ENCODE measurements around the gene AKAIN1. TPM values are rescaled to one million over a fixed set of nuclear protein-coding genes. Genes with fewer than 3 reads are reported as not detected.

The AKAIN1 gene, protein sequence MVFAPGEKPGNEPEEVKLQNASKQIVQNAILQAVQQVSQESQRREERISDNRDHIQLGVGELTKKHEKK
- not detected for total RNA-seq

DNA sequence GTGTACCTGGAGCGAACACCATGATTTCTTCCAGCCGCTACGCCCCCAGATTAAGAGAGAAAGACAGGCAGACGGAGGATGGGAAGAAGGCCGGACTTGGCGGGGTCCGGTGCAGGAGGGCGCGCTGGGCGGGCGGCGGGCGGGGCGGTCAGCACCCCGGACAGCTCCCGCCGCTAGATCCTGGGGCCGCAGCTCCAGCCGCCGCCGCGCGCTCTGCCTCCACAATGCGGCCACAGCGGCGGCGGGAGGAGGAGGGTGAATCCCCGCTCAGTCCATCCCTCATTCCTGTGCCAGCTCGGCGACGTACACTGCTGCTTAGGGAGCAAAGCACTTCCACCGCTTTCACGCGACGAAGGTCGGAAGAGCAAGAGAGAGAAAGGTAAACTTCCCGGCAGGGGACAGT lies at the start of gene AKAIN1:
TSS of gene AKAIN1 (minus strand) at position 226 of the 403 bp plus-strand sequence. CDS start at position 22, 204 bp downstream.
- Histone ChIP-seq H3K4me3 (replicated peaks in 1 of 3) (no peak within 1 kb of the TSS), H3K27me3 (peaks cover 10% of the 10 kb centered on the region), H3K4me1 (no peaks in the 10 kb centered on the region), H3K27ac (no peak within 1 kb of the TSS), H3K36me3 (no peaks in the 10 kb centered on the region), H3K9me3 (no peaks in the 10 kb centered on the region)
- DNase-seq = peak; percentile 7 to 17
- 5 to 7% methylated on average over 23 to 31 of the region's 37 CpGs for WGBS, 2 donors
- intact Hi-C loops (cut with DNase I) = no loop called here
- no peak for TF ChIP-seq POLR2A (IDR thresholded peaks at IDR 0.05)
- TF ChIP-seq, protein P1, sequence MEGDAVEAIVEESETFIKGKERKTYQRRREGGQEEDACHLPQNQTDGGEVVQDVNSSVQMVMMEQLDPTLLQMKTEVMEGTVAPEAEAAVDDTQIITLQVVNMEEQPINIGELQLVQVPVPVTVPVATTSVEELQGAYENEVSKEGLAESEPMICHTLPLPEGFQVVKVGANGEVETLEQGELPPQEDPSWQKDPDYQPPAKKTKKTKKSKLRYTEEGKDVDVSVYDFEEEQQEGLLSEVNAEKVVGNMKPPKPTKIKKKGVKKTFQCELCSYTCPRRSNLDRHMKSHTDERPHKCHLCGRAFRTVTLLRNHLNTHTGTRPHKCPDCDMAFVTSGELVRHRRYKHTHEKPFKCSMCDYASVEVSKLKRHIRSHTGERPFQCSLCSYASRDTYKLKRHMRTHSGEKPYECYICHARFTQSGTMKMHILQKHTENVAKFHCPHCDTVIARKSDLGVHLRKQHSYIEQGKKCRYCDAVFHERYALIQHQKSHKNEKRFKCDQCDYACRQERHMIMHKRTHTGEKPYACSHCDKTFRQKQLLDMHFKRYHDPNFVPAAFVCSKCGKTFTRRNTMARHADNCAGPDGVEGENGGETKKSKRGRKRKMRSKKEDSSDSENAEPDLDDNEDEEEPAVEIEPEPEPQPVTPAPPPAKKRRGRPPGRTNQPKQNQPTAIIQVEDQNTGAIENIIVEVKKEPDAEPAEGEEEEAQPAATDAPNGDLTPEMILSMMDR (IDR thresholded peaks at IDR 0.05) = no peak

DNA sequence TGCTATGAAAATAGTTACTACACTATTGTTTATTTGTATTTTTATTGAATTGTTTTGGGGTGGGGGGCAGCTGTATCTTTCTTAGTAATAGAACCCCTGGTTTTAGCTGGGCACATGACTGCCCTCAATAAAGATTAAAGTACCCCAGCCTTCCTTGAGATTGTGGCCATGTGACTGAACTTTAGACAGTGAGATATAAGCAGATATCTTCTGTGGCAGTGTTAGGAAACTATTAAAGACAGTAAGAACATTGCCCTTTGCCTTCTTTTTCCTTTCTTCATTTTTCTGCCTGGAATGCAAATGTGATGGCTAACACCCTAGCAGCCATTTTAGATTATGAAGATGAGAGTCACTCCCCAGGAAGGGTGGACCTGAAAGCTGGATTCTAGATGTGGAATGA lies 47.9 kb upstream of the AKAIN1 start:
- Histone ChIP-seq H3K36me3 (peaks cover 0 to 2% of the 10 kb centered on the region in 2 donors), H3K27ac (no peak overlapping the region), H3K4me3 (replicated peaks in 1 of 3) (no peak overlapping the region), H3K9me3 (no peaks in the 10 kb centered on the region), H3K27me3 (no peaks in the 10 kb centered on the region), H3K4me1 (no peaks in the 10 kb centered on the region)
- TF ChIP-seq, protein P1 (IDR thresholded peaks at IDR 0.05) = no peak
- TF ChIP-seq POLR2A (IDR thresholded peaks at IDR 0.05) = no peak
- no peak for DNase-seq
- intact Hi-C loops (cut with DNase I) = no loop called here

DNA sequence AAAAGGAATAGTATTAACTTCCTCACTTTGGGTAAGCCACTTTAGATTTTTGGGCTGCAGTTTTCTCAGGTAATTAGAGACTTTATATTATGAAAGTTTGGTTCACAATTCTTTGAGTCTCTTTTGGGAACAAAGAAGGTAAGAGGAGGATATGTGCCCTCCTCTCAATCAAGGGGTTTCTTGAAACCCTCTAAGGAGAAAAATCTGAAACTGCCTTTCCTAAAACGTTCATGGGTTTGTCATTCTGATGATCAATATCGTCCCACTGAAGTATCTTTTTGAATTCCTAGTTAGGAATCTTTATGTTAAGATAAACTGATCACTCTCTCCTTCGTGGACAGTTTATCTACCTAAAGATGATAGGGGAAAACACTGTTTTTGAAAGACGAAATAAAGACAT lies 42.4 kb upstream of the AKAIN1 start:
- TF ChIP-seq, protein P1 (IDR thresholded peaks at IDR 0.05) = no peak
- no peak for TF ChIP-seq POLR2A (IDR thresholded peaks at IDR 0.05)
- no peaks in the 10 kb centered on the region for H3K9me3 ChIP-seq
- H3K36me3 ChIP-seq = peaks cover 0 to 2% of the 10 kb centered on the region in 2 donors
- H3K27ac ChIP-seq = no peak overlapping the region
- intact Hi-C loops (cut with DNase I) = loop anchor here (5.0 kb wide), 1 partner anchor 58 kb away; the partner anchor contains the start of gene ZBTB14
- peaks cover 13 to 15% of the 10 kb centered on the region in 2 donors for H3K4me1 ChIP-seq
- WGBS, 2 donors = 74 to 79% methylated on average over 4 of the region's 4 CpGs
- no peaks in the 10 kb centered on the region for H3K27me3 ChIP-seq
- no peak for DNase-seq
- H3K4me3 ChIP-seq (replicated peaks in 1 of 3) = peak overlapping the region in 1 of 3 donors; percentile 81

GRCh38 chr18:5238371-5238976 lies 41.4 kb upstream of the AKAIN1 start:
- Histone ChIP-seq H3K4me1 (peaks cover 13 to 15% of the 10 kb centered on the region in 2 donors), H3K27ac (peak overlapping the region; percentile 94 to 99 (median 98)), H3K27me3 (no peaks in the 10 kb centered on the region), H3K36me3 (peaks cover 0 to 2% of the 10 kb centered on the region in 2 donors), H3K9me3 (no peaks in the 10 kb centered on the region), H3K4me3 (replicated peaks in 1 of 3) (peak overlapping the region; percentile 48 to 81 (median 68))
- intact Hi-C loops (cut with DNase I) = loop anchor here (5.0 kb wide), 1 partner anchor 59 kb away; the partner anchor contains the start of gene ZBTB14
- 1 to 3% methylated on average over 23 to 37 of the region's 39 CpGs for WGBS, 2 donors
- TF ChIP-seq, protein P1 (IDR thresholded peaks at IDR 0.05) = no peak
- no peak for TF ChIP-seq POLR2A (IDR thresholded peaks at IDR 0.05)
- DNase-seq = peak; percentile 42 to 45

DNA sequence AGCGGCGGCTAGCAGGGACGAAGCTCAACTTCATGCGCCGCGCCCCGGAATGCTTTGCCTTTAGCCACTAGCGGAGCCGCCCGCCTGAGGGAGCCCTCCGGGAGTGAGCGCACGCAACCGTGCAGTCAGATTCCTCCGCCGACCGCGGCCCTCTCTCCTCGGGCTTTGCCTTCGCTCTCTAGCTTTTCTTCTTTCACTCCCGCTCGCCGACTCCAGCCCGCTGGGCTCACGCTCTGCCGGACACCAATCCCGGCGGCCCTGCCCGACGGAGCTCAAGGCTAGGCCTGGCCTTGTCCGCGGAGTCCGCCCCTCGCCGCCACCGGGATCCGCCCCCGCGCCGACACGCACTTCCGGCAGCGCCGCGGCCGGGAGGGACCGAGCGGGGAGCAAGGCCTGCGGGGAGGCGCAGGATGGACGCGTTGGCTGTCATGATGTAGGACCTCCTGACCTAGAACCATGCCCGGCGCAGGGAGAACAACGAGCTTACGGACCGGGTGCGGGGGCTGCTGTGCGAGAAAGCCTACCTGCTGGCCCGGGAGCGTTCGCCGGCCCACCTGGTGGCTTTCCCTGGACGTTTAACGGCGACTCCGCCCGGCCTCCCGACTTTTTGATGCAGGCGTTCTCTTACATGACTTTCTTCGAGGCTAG lies 40.8 kb upstream of the AKAIN1 start:
- Histone ChIP-seq H3K4me1 (peaks cover 13 to 15% of the 10 kb centered on the region in 2 donors), H3K4me3 (replicated peaks in 1 of 3) (peak overlapping the region; percentile 48 to 81 (median 68)), H3K9me3 (no peaks in the 10 kb centered on the region), H3K36me3 (peaks cover 0 to 2% of the 10 kb centered on the region in 2 donors), H3K27me3 (no peaks in the 10 kb centered on the region), H3K27ac (peak overlapping the region; percentile 94 to 99 (median 98))
- peak; percentile 86 to 88 for DNase-seq
- intact Hi-C loops (cut with DNase I) = loop anchor here (5.0 kb wide), 1 partner anchor 59 kb away; the partner anchor contains the start of gene ZBTB14
- TF ChIP-seq POLR2A (IDR thresholded peaks at IDR 0.05) = peak in 1 of 2 donors; percentile 89
- TF ChIP-seq, protein P1 (IDR thresholded peaks at IDR 0.05) = peak in 2 of 6 experiments; percentile 28 to 30
- 1% methylated on average over 15 to 44 of the region's 71 CpGs for whole genome bisulfite sequencing, 2 donors
